GM19452 (cell line): ENCODE data around the gene FBXO47.

Experiments used
- ATAC-seq: cut with Tn5 transposase; IDR thresholded peaks from one replicate; pipeline ENCODE4 v1.9.1; 2021; ENCODE audit not compliant: unreplicated experiment

Gene FBXO47

GRCh38 chr17:38967290-38967738, at the start of gene FBXO47:
Gene FBXO47, minus strand, starts transcription at chr17:38967403. Its CDS starts 4,378 bp downstream, at chr17:38963025.
- no peak for ATAC-seq

- no peak for ATAC-seq
Observed at GRCh38 chr17:39016193-39017153, 49.3 kb upstream of the FBXO47 start.

GRCh38 chr17:39015546-39015935, 48.3 kb upstream of the FBXO47 start:
- ATAC-seq = no peak

- no peak for ATAC-seq
Observed at GRCh38 chr17:39014795-39015545, 47.8 kb upstream of the FBXO47 start.

- no peak for ATAC-seq
Observed at GRCh38 chr17:39014044-39014794, 47.0 kb upstream of the FBXO47 start.

- ATAC-seq = no peak
Observed at GRCh38 chr17:39012725-39013124, 45.5 kb upstream of the FBXO47 start.

- no peak for ATAC-seq
Observed at GRCh38 chr17:39011907-39012468, 44.8 kb upstream of the FBXO47 start.

GRCh38 chr17:39009581-39010001, 42.4 kb upstream of the FBXO47 start:
- no peak for ATAC-seq

- ATAC-seq = no peak
Observed at GRCh38 chr17:39008633-39009032, 41.4 kb upstream of the FBXO47 start.

- no peak for ATAC-seq
Observed at GRCh38 chr17:39002991-39003715, 36.0 kb upstream of the FBXO47 start.

- no peak for ATAC-seq
Observed at GRCh38 chr17:39001703-39002637, 34.8 kb upstream of the FBXO47 start.

GRCh38 chr17:39000021-39000601, 32.9 kb upstream of the FBXO47 start:
- ATAC-seq = no peak

- ATAC-seq = no peak
Observed at GRCh38 chr17:38996660-38997337, 29.6 kb upstream of the FBXO47 start.

- no peak for ATAC-seq
Observed at GRCh38 chr17:38994026-38994425, 26.8 kb upstream of the FBXO47 start.

GRCh38 chr17:38984666-38985065, 17.5 kb upstream of the FBXO47 start:
- no peak for ATAC-seq

- ATAC-seq = no peak
Observed at GRCh38 chr17:38982858-38983746, 15.9 kb upstream of the FBXO47 start.

- no peak for ATAC-seq
Observed at GRCh38 chr17:38981636-38982035, 14.4 kb upstream of the FBXO47 start.
